ENCODE data around the gene PAM16.

PAM16 gene

GRCh38 chr16:4332623-4333307 is 18.4 kb downstream of the PAM16 start:
- Histone ChIP-seq H3K4me1 (ENCODE audit: control insufficient read depth, insufficient read depth, low read length) (no peaks in the 10 kb centered on the region), H3K9me3 (ENCODE audit: control insufficient read depth, insufficient read depth, low read depth, low read length) (no peaks in the 10 kb centered on the region), H3K36me3 (ENCODE audit: control insufficient read depth in 2 of 2, insufficient read depth in 1 of 2, low read length in 2 of 2) (peaks cover 0 to 28% of the 10 kb centered on the region in 2 experiments; a peak in 1 of 3 replicates), H3K27ac (ENCODE audit: extremely low read depth, low read depth, low read length) (no peak overlapping the region), H3K4me3 (ENCODE audit: low read depth, low read length) (no peak overlapping the region)
- TF ChIP-seq MEIS1 (CRISPR knock-in tag; IDR thresholded peaks at IDR 0.05; ENCODE audit: borderline replicate concordance) = no peak
- no peak for TF ChIP-seq ZNF223 (tag by site-specific recombination; IDR thresholded peaks at IDR 0.05)
- no peak for TF ChIP-seq ZNF350 (tag by site-specific recombination; IDR thresholded peaks at IDR 0.05)
- no peak for TF ChIP-seq ZNF792 (tag by site-specific recombination; IDR thresholded peaks at IDR 0.05)
- TF ChIP-seq ZNF362 (tag by site-specific recombination; IDR thresholded peaks at IDR 0.05) = no peak
- TF ChIP-seq ZNF169 (tag by site-specific recombination; IDR thresholded peaks at IDR 0.05) = no peak
- TF ChIP-seq ZNF621 (tag by site-specific recombination; IDR thresholded peaks at IDR 0.05) = no peak
- no peak for TF ChIP-seq ZNF707 (tag by site-specific recombination; IDR thresholded peaks at IDR 0.05)
- TF ChIP-seq ZNF112 (tag by site-specific recombination; IDR thresholded peaks at IDR 0.05) = no peak
- TF ChIP-seq ZNF639 (tag by site-specific recombination; IDR thresholded peaks at IDR 0.05) = no peak
- TF ChIP-seq FEZF1 (tag by site-specific recombination; IDR thresholded peaks at IDR 0.05) = no peak
- no peak for TF ChIP-seq AEBP2 (tag by site-specific recombination; IDR thresholded peaks at IDR 0.05; ENCODE audit: borderline replicate concordance)
- TF ChIP-seq ZFP3 (tag by site-specific recombination; IDR thresholded peaks at IDR 0.05; ENCODE audit: low read depth) = no peak
- POLR2A ChIA-PET = interaction anchor here (0.9 kb wide), 1 partner anchor 42 kb away, joined by 3 read pairs; no protein-coding TSS in a partner anchor
- CTCF ChIA-PET = interaction anchor here (0.6 to 4.1 kb wide), 6 partner anchors 21 to 1204 kb away, joined by 3 to 63 read pairs (median 6); no protein-coding TSS in a partner anchor

- ChIA-PET POLR2A (interaction anchor here (0.9 kb wide), 2 partner anchors 42 to 78 kb away, joined by 3 read pairs; no protein-coding TSS in a partner anchor), CTCF (interaction anchor here (0.7 to 4.1 kb wide), 11 partner anchors 8 to 1203 kb away, joined by 3 to 63 read pairs (median 4); no protein-coding TSS in a partner anchor)
- peaks cover 0 to 21% of the 10 kb centered on the region in 2 experiments; a peak in 1 of 3 replicates for H3K36me3 ChIP-seq (ENCODE audit: control insufficient read depth in 2 of 2, insufficient read depth in 1 of 2, low read length in 2 of 2)
- no peaks in the 10 kb centered on the region for H3K9me3 ChIP-seq (ENCODE audit: control insufficient read depth, insufficient read depth, low read depth, low read length)
- H3K27ac ChIP-seq (ENCODE audit: extremely low read depth, low read depth, low read length) = no peak overlapping the region
- H3K4me3 ChIP-seq (ENCODE audit: low read depth, low read length) = no peak overlapping the region
- no peaks in the 10 kb centered on the region for H3K4me1 ChIP-seq (ENCODE audit: control insufficient read depth, insufficient read depth, low read length)
- TF ChIP-seq ZNF76 (tag by site-specific recombination; IDR thresholded peaks at IDR 0.05; ENCODE audit: borderline replicate concordance, low read depth) (no peak), TCF7L2 (IDR thresholded peaks at IDR 0.05; ENCODE audit: borderline replicate concordance, low read depth, low read length) (no peak), ZNF560 (tag by site-specific recombination; IDR thresholded peaks at IDR 0.05; ENCODE audit: borderline replicate concordance) (no peak), ZNF624 (tag by site-specific recombination; IDR thresholded peaks at IDR 0.05) (no peak), ZNF529 (tag by site-specific recombination; IDR thresholded peaks at IDR 0.05; ENCODE audit: insufficient replicate concordance) (no peak), GFI1B (tag by site-specific recombination; IDR thresholded peaks at IDR 0.05) (no peak), ZNF280C (tag by site-specific recombination; IDR thresholded peaks at IDR 0.05) (no peak), ZFP69B (tag by site-specific recombination; IDR thresholded peaks at IDR 0.05) (no peak), GLI4 (tag by site-specific recombination; IDR thresholded peaks at IDR 0.05) (no peak), ZNF394 (tag by site-specific recombination; IDR thresholded peaks at IDR 0.05; ENCODE audit: borderline replicate concordance) (no peak), ZNF416 (tag by site-specific recombination; IDR thresholded peaks at IDR 0.05) (no peak), ZXDB (tag by site-specific recombination; IDR thresholded peaks at IDR 0.05) (no peak), ZNF148 (tag by site-specific recombination; IDR thresholded peaks at IDR 0.05; ENCODE audit: borderline replicate concordance) (no peak), ZNF19 (tag by site-specific recombination; IDR thresholded peaks at IDR 0.05; ENCODE audit: low read depth) (no peak)
These were observed 19.0 kb downstream of the PAM16 start for GRCh38 chr16:4332083-4332482.
